Measurements from ENCODE around the gene CYB561D2.

Gene CYB561D2

GRCh38 chr3:50374363-50375257 is 23.9 kb downstream of the CYB561D2 start:
- H3K4me3 ChIP-seq (ENCODE audit: low read depth in 1 of 5, low read length in 5 of 5): no peak overlapping the region
- no peaks in the 10 kb centered on the region for H3K4me1 ChIP-seq (ENCODE audit: control insufficient read depth in 5 of 5, insufficient read depth in 5 of 5, low read length in 5 of 5)
- H3K36me3 ChIP-seq (ENCODE audit: control insufficient read depth in 5 of 5, insufficient read depth in 5 of 5, low read length in 5 of 5): no peaks in the 10 kb centered on the region
- no peak overlapping the region for H3K9ac ChIP-seq (ENCODE audit: low read length in 5 of 5)
- H3K27ac ChIP-seq (ENCODE audit: low read depth, low read length): no peak overlapping the region
- no peaks in the 10 kb centered on the region for H3K9me3 ChIP-seq (ENCODE audit: control insufficient read depth in 5 of 5, low read length in 5 of 5)
- peaks cover 8 to 26% (median 22%) of the 10 kb centered on the region in 5 donors for H3K27me3 ChIP-seq (ENCODE audit: control insufficient read depth in 5 of 5, insufficient read depth in 4 of 5, low read length in 5 of 5)

GRCh38 chr3:50375258-50375931 is 24.7 kb downstream of the CYB561D2 start:
- no peak overlapping the region for H3K9ac ChIP-seq (ENCODE audit: low read length in 5 of 5)
- peaks cover 4 to 25% (median 16%) of the 10 kb centered on the region in 5 donors for H3K27me3 ChIP-seq (ENCODE audit: control insufficient read depth in 5 of 5, insufficient read depth in 4 of 5, low read length in 5 of 5)
- H3K27ac ChIP-seq (ENCODE audit: low read depth, low read length): no peak overlapping the region
- no peaks in the 10 kb centered on the region for H3K4me1 ChIP-seq (ENCODE audit: control insufficient read depth in 5 of 5, insufficient read depth in 5 of 5, low read length in 5 of 5)
- H3K9me3 ChIP-seq (ENCODE audit: control insufficient read depth in 5 of 5, low read length in 5 of 5): no peaks in the 10 kb centered on the region
- no peaks in the 10 kb centered on the region for H3K36me3 ChIP-seq (ENCODE audit: control insufficient read depth in 5 of 5, insufficient read depth in 5 of 5, low read length in 5 of 5)
- H3K4me3 ChIP-seq (ENCODE audit: low read depth in 1 of 5, low read length in 5 of 5): no peak overlapping the region

GRCh38 chr3:50378024-50378423 is 27.4 kb downstream of the CYB561D2 start:
- H3K27ac ChIP-seq (ENCODE audit: low read depth, low read length): no peak overlapping the region
- no peaks in the 10 kb centered on the region for H3K9me3 ChIP-seq (ENCODE audit: control insufficient read depth in 5 of 5, low read length in 5 of 5)
- H3K4me1 ChIP-seq (ENCODE audit: control insufficient read depth in 5 of 5, insufficient read depth in 5 of 5, low read length in 5 of 5): no peaks in the 10 kb centered on the region
- no peaks in the 10 kb centered on the region for H3K36me3 ChIP-seq (ENCODE audit: control insufficient read depth in 5 of 5, insufficient read depth in 5 of 5, low read length in 5 of 5)
- H3K27me3 ChIP-seq (ENCODE audit: control insufficient read depth in 5 of 5, insufficient read depth in 4 of 5, low read length in 5 of 5): peaks cover 0 to 12% (median 0%) of the 10 kb centered on the region in 5 donors
- H3K4me3 ChIP-seq (ENCODE audit: low read depth in 1 of 5, low read length in 5 of 5): no peak overlapping the region
- no peak overlapping the region for H3K9ac ChIP-seq (ENCODE audit: low read length in 5 of 5)

- no peaks in the 10 kb centered on the region for H3K4me1 ChIP-seq (ENCODE audit: control insufficient read depth in 5 of 5, insufficient read depth in 5 of 5, low read length in 5 of 5)
- H3K27ac ChIP-seq (ENCODE audit: low read depth, low read length): no peak overlapping the region
- no peak overlapping the region for H3K9ac ChIP-seq (ENCODE audit: low read length in 5 of 5)
- H3K36me3 ChIP-seq (ENCODE audit: control insufficient read depth in 5 of 5, insufficient read depth in 5 of 5, low read length in 5 of 5): no peaks in the 10 kb centered on the region
- no peaks in the 10 kb centered on the region for H3K9me3 ChIP-seq (ENCODE audit: control insufficient read depth in 5 of 5, low read length in 5 of 5)
- no peak overlapping the region for H3K4me3 ChIP-seq (ENCODE audit: low read depth in 1 of 5, low read length in 5 of 5)
- peaks cover 0 to 12% (median 0%) of the 10 kb centered on the region in 5 donors for H3K27me3 ChIP-seq (ENCODE audit: control insufficient read depth in 5 of 5, insufficient read depth in 4 of 5, low read length in 5 of 5)
These were observed 28.1 kb downstream of the CYB561D2 start for GRCh38 chr3:50378757-50379156.

GRCh38 chr3:50380405-50381085 is 29.9 kb downstream of the CYB561D2 start:
- Histone ChIP-seq H3K36me3 (ENCODE audit: control insufficient read depth in 5 of 5, insufficient read depth in 5 of 5, low read length in 5 of 5) (no peaks in the 10 kb centered on the region), H3K9me3 (ENCODE audit: control insufficient read depth in 5 of 5, low read length in 5 of 5) (no peaks in the 10 kb centered on the region), H3K27ac (ENCODE audit: low read depth, low read length) (no peak overlapping the region), H3K4me3 (ENCODE audit: low read depth in 1 of 5, low read length in 5 of 5) (no peak overlapping the region), H3K9ac (ENCODE audit: low read length in 5 of 5) (no peak overlapping the region), H3K27me3 (ENCODE audit: control insufficient read depth in 5 of 5, insufficient read depth in 4 of 5, low read length in 5 of 5) (peaks cover 0 to 7% (median 0%) of the 10 kb centered on the region in 5 donors), H3K4me1 (ENCODE audit: control insufficient read depth in 5 of 5, insufficient read depth in 5 of 5, low read length in 5 of 5) (no peaks in the 10 kb centered on the region)

- Histone ChIP-seq H3K27ac (ENCODE audit: low read depth, low read length) (no peak overlapping the region), H3K4me1 (ENCODE audit: control insufficient read depth in 5 of 5, insufficient read depth in 5 of 5, low read length in 5 of 5) (no peaks in the 10 kb centered on the region), H3K4me3 (ENCODE audit: low read depth in 1 of 5, low read length in 5 of 5) (no peak overlapping the region), H3K9ac (ENCODE audit: low read length in 5 of 5) (no peak overlapping the region), H3K9me3 (ENCODE audit: control insufficient read depth in 5 of 5, low read length in 5 of 5) (no peaks in the 10 kb centered on the region), H3K36me3 (ENCODE audit: control insufficient read depth in 5 of 5, insufficient read depth in 5 of 5, low read length in 5 of 5) (no peaks in the 10 kb centered on the region), H3K27me3 (ENCODE audit: control insufficient read depth in 5 of 5, insufficient read depth in 4 of 5, low read length in 5 of 5) (peaks cover 0 to 3% (median 0%) of the 10 kb centered on the region in 5 donors)
These were observed 30.7 kb downstream of the CYB561D2 start for GRCh38 chr3:50381383-50381782.

- no peak overlapping the region for H3K9ac ChIP-seq (ENCODE audit: low read length in 5 of 5)
- H3K4me1 ChIP-seq (ENCODE audit: control insufficient read depth in 5 of 5, insufficient read depth in 5 of 5, low read length in 5 of 5): no peaks in the 10 kb centered on the region
- H3K27me3 ChIP-seq (ENCODE audit: control insufficient read depth in 5 of 5, insufficient read depth in 4 of 5, low read length in 5 of 5): peaks cover 0 to 3% (median 0%) of the 10 kb centered on the region in 5 donors
- H3K36me3 ChIP-seq (ENCODE audit: control insufficient read depth in 5 of 5, insufficient read depth in 5 of 5, low read length in 5 of 5): no peaks in the 10 kb centered on the region
- H3K9me3 ChIP-seq (ENCODE audit: control insufficient read depth in 5 of 5, low read length in 5 of 5): no peaks in the 10 kb centered on the region
- no peak overlapping the region for H3K27ac ChIP-seq (ENCODE audit: low read depth, low read length)
- no peak overlapping the region for H3K4me3 ChIP-seq (ENCODE audit: low read depth in 1 of 5, low read length in 5 of 5)
These were observed 32.1 kb downstream of the CYB561D2 start for GRCh38 chr3:50382722-50383121.

GRCh38 chr3:50383750-50384149 is 33.1 kb downstream of the CYB561D2 start:
- Histone ChIP-seq H3K36me3 (ENCODE audit: control insufficient read depth in 5 of 5, insufficient read depth in 5 of 5, low read length in 5 of 5) (no peaks in the 10 kb centered on the region), H3K9me3 (ENCODE audit: control insufficient read depth in 5 of 5, low read length in 5 of 5) (no peaks in the 10 kb centered on the region), H3K27ac (ENCODE audit: low read depth, low read length) (no peak overlapping the region), H3K27me3 (ENCODE audit: control insufficient read depth in 5 of 5, insufficient read depth in 4 of 5, low read length in 5 of 5) (peaks cover 0 to 3% (median 0%) of the 10 kb centered on the region in 5 donors), H3K4me3 (ENCODE audit: low read depth in 1 of 5, low read length in 5 of 5) (no peak overlapping the region), H3K9ac (ENCODE audit: low read length in 5 of 5) (no peak overlapping the region), H3K4me1 (ENCODE audit: control insufficient read depth in 5 of 5, insufficient read depth in 5 of 5, low read length in 5 of 5) (no peaks in the 10 kb centered on the region)

GRCh38 chr3:50385754-50386153 is 35.1 kb downstream of the CYB561D2 start:
- no peaks in the 10 kb centered on the region for H3K36me3 ChIP-seq (ENCODE audit: control insufficient read depth in 5 of 5, insufficient read depth in 5 of 5, low read length in 5 of 5)
- H3K9me3 ChIP-seq (ENCODE audit: control insufficient read depth in 5 of 5, low read length in 5 of 5): no peaks in the 10 kb centered on the region
- H3K4me3 ChIP-seq (ENCODE audit: low read depth in 1 of 5, low read length in 5 of 5): no peak overlapping the region
- no peaks in the 10 kb centered on the region for H3K27me3 ChIP-seq (ENCODE audit: control insufficient read depth in 5 of 5, insufficient read depth in 4 of 5, low read length in 5 of 5)
- no peak overlapping the region for H3K27ac ChIP-seq (ENCODE audit: low read depth, low read length)
- peaks cover 0 to 5% (median 2%) of the 10 kb centered on the region in 5 donors for H3K4me1 ChIP-seq (ENCODE audit: control insufficient read depth in 5 of 5, insufficient read depth in 5 of 5, low read length in 5 of 5)
- H3K9ac ChIP-seq (ENCODE audit: low read length in 5 of 5): no peak overlapping the region

Data from subcutaneous abdominal adipose tissue (tissue), 5 donors.